MCF 10A (cell line): ENCODE data around the gene ADCY7. TPM values are rescaled to one million over a fixed set of nuclear protein-coding genes. Genes with fewer than 3 reads are reported as not detected.

ENCODE experiments used
- BruUV-seq: library from RNA; stranded (reverse); fragments of 400-500 nt; replicated peaks from 2 replicates; lab custom pipeline; 2021; lab: Mats Ljungman, UMichigan
- CTCF ChIA-PET: fragments of 300-600 bp; sonication (Branson Sonifier 250); formaldehyde crosslinking; extraction: SDS; loops from one replicate; lab custom pipeline; 2021; ENCODE audit warnings: antibody characterized with exemption, inconsistent platforms; lab: Yijun Ruan, JAX
- POLR2A ChIA-PET: fragments of 300-600, 350-650 bp; sonication (Branson Sonifier 250); formaldehyde crosslinking; extraction: SDS; loops from one replicate; lab custom pipeline; 2020; ENCODE audit warnings: antibody characterized with exemption, inconsistent platforms; lab: Yijun Ruan, JAX
- DNase-seq: peaks from one replicate; pipeline ENCODE4 v3.0.0-alpha.2; 2018; ENCODE audit not compliant: unreplicated experiment
- H3K27ac Mint-ChIP-seq: one replicate; pipeline ENCODE4 v1.8.0; 2022; ENCODE audit warnings: mild to moderate bottlenecking, low read depth, mixed read lengths; ENCODE audit not compliant: unreplicated experiment
- H3K27me3 Mint-ChIP-seq: one replicate; pipeline ENCODE4 v1.8.0; 2022; ENCODE audit warnings: mixed read lengths; ENCODE audit not compliant: insufficient read depth, unreplicated experiment
- H3K36me3 Mint-ChIP-seq: one replicate; pipeline ENCODE4 v1.8.0; 2022; ENCODE audit warnings: mild to moderate bottlenecking, moderate library complexity, mixed read lengths; ENCODE audit not compliant: insufficient read depth, unreplicated experiment
- H3K4me1 Mint-ChIP-seq: one replicate; pipeline ENCODE4 v1.8.0; 2022; ENCODE audit warnings: mixed read lengths; ENCODE audit not compliant: insufficient read depth, unreplicated experiment
- H3K4me3 Mint-ChIP-seq: one replicate; pipeline ENCODE4 v1.8.0; 2022; ENCODE audit warnings: mild to moderate bottlenecking, moderate library complexity, mixed read lengths; ENCODE audit not compliant: unreplicated experiment
- H3K9me3 Mint-ChIP-seq: one replicate; pipeline ENCODE4 v1.8.0; 2022; ENCODE audit warnings: mixed read lengths; ENCODE audit not compliant: unreplicated experiment
- intact Hi-C: fragments of 100-400 bp; cut with micrococcal nuclease; formaldehyde crosslinking; loops from 2 replicates; pipeline ENCODE4 v1.14.1; 2022
- total RNA-seq: library from RNA; stranded (reverse); gene quantifications from 2 replicates; pipeline ENCODE4 v1.2.3, GENCODE V29; 2022
- TF ChIP-seq, protein P1 (sequence below): fragments of 200-600 bp; IDR thresholded peaks from one replicate; pipeline ENCODE4 v1.8.0; 2022; ENCODE audit warnings: antibody characterized with exemption, mild to moderate bottlenecking; ENCODE audit not compliant: unreplicated experiment

ADCY7 gene
- total RNA-seq, 1 experiment from 2014 or later: 32.9 TPM

GRCh38 chr16:50271148-50272041 lies 5.0 kb downstream of the ADCY7 start:
- ChIA-PET POLR2A (no interaction called here), CTCF (interaction anchor here (0.6 to 0.7 kb wide), 4 partner anchors 19 to 1269 kb away, joined by 3 to 4 read pairs (median 3); no protein-coding TSS in a partner anchor)
- no peak for DNase-seq
- Mint-ChIP-seq H3K36me3 (no peaks in the 10 kb centered on the region), H3K27me3 (no peaks in the 10 kb centered on the region), H3K4me1 (no peaks in the 10 kb centered on the region), H3K9me3 (no peaks in the 10 kb centered on the region), H3K27ac (no peak overlapping the region), H3K4me3 (no peak overlapping the region)
- BruUV-seq: no TSS peak
- intact Hi-C loops: no loop called here
- TF ChIP-seq, protein P1, sequence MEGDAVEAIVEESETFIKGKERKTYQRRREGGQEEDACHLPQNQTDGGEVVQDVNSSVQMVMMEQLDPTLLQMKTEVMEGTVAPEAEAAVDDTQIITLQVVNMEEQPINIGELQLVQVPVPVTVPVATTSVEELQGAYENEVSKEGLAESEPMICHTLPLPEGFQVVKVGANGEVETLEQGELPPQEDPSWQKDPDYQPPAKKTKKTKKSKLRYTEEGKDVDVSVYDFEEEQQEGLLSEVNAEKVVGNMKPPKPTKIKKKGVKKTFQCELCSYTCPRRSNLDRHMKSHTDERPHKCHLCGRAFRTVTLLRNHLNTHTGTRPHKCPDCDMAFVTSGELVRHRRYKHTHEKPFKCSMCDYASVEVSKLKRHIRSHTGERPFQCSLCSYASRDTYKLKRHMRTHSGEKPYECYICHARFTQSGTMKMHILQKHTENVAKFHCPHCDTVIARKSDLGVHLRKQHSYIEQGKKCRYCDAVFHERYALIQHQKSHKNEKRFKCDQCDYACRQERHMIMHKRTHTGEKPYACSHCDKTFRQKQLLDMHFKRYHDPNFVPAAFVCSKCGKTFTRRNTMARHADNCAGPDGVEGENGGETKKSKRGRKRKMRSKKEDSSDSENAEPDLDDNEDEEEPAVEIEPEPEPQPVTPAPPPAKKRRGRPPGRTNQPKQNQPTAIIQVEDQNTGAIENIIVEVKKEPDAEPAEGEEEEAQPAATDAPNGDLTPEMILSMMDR: no peak

DNA sequence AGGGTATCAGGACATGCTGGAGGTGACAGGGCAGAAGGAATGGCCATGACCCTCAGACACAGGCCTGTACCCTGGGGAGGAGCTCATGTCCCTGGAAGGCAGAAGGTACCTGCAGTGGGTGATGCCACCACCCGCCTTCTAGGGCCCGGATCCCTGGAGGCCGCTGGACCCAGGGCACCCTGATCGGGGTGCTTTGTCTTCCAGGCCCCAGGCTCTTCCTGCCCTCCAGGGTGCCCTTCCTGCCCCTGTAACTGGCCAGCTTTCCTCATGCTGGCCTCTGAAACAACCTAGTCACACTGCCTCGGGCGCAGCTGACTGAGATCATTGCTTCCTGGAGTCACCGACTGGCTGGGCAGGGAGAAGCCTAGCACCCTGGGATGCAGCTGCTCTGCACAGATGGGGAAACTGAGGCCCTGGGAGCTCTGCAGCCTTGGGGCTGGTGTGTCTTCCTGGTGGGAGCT lies 5.8 kb downstream of the ADCY7 start:
- H3K9me3 Mint-ChIP-seq: no peaks in the 10 kb centered on the region
- ChIA-PET POLR2A (no interaction called here), CTCF (interaction anchor here (0.6 to 0.7 kb wide), 4 partner anchors 235 to 1268 kb away, joined by 3 to 5 read pairs (median 4); partner anchors contain the start of gene CNEP1R1)
- DNase-seq: no peak
- H3K36me3 Mint-ChIP-seq: no peaks in the 10 kb centered on the region
- BruUV-seq: no TSS peak
- H3K27me3 Mint-ChIP-seq: no peaks in the 10 kb centered on the region
- TF ChIP-seq, protein P1: no peak
- H3K4me1 Mint-ChIP-seq: no peaks in the 10 kb centered on the region
- H3K4me3 Mint-ChIP-seq: no peak overlapping the region
- intact Hi-C loops: no loop called here
- no peak overlapping the region for H3K27ac Mint-ChIP-seq

- intact Hi-C loops: no loop called here
- Mint-ChIP-seq H3K27ac (no peak overlapping the region), H3K4me3 (no peak overlapping the region), H3K4me1 (no peaks in the 10 kb centered on the region), H3K9me3 (no peaks in the 10 kb centered on the region), H3K36me3 (no peaks in the 10 kb centered on the region), H3K27me3 (no peaks in the 10 kb centered on the region)
- BruUV-seq: no TSS peak
- DNase-seq: no peak
- POLR2A ChIA-PET: no interaction called here
- TF ChIP-seq, protein P1: no peak
- CTCF ChIA-PET: interaction anchor here (0.6 to 1.3 kb wide), 8 partner anchors 9 to 548 kb away, joined by 3 to 5 read pairs (median 3); partner anchors contain the start of gene CNEP1R1
Measured at GRCh38 chr16:50272687-50273381, 6.5 kb downstream of the ADCY7 start.

GRCh38 chr16:50273382-50273690 lies 7.0 kb downstream of the ADCY7 start:
- no peak overlapping the region for H3K27ac Mint-ChIP-seq
- H3K4me1 Mint-ChIP-seq: no peaks in the 10 kb centered on the region
- ChIA-PET CTCF (interaction anchor here (0.6 to 1.3 kb wide), 6 partner anchors 10 to 548 kb away, joined by 3 to 5 read pairs (median 3); no protein-coding TSS in a partner anchor), POLR2A (no interaction called here)
- TF ChIP-seq, protein P1: no peak
- H3K4me3 Mint-ChIP-seq: no peak overlapping the region
- H3K9me3 Mint-ChIP-seq: no peaks in the 10 kb centered on the region
- DNase-seq: no peak
- no TSS peak for BruUV-seq
- intact Hi-C loops: no loop called here
- H3K36me3 Mint-ChIP-seq: no peaks in the 10 kb centered on the region
- no peaks in the 10 kb centered on the region for H3K27me3 Mint-ChIP-seq
